HFFc6 (cell line): ENCODE data around the gene MYOCOS. TPM values are rescaled to one million over a fixed set of nuclear protein-coding genes. Genes with fewer than 3 reads are reported as not detected.
"Not testable (repeated sequence)": the region's sequence is repeated elsewhere in the genome, so short reads cannot be mapped to it uniquely, and the experiment has no call there.

Source experiments
- DNase-seq: peaks from one replicate; pipeline ENCODE4 v3.0.0-alpha.2; 2018
- H3K27ac Mint-ChIP-seq: 2 replicates; pipeline ENCODE4 v1.8.0; 2020; ENCODE audit warnings: mild to moderate bottlenecking, mixed read lengths
- H3K27me3 Mint-ChIP-seq: 2 replicates; pipeline ENCODE4 v1.8.0; 2021; ENCODE audit warnings: mild to moderate bottlenecking, moderate library complexity, mixed read lengths; ENCODE audit not compliant: insufficient read depth
- H3K36me3 Mint-ChIP-seq: 2 replicates; pipeline ENCODE4 v1.8.0; 2021; ENCODE audit warnings: low read depth, mixed read lengths
- H3K4me1 Mint-ChIP-seq: 2 replicates; pipeline ENCODE4 v1.8.0; 2020; ENCODE audit warnings: low read depth, mixed read lengths
- H3K4me3 Mint-ChIP-seq: 2 replicates; pipeline ENCODE4 v1.8.0; 2020; ENCODE audit warnings: mild to moderate bottlenecking, moderate library complexity, mixed read lengths
- H3K9me3 Mint-ChIP-seq: 2 replicates; pipeline ENCODE4 v1.8.0; 2020; ENCODE audit warnings: mild to moderate bottlenecking, mixed read lengths
- total RNA-seq, 6 experiments: library from RNA; stranded (reverse); fragmentation: NEBNext Ultra II Directional; extraction: Animal tissue kit (Norgen Biotek cat#: 25700); gene quantifications; 2 replicates in 1 of 6; 3 replicates in 5 of 6; pipeline ENCODE4 v1.2.3, GENCODE V29; 2021
- TF ChIP-seq, protein P1 (sequence below): fragments of 200-600 bp; sonication (generic); IDR thresholded peaks from 2 replicates; pipeline ENCODE4 v1.5.0; 2021; ENCODE audit warnings: antibody characterized with exemption, mild to moderate bottlenecking

MYOCOS gene
- total RNA-seq, 6 experiments from 2014 or later: not detected

DNA sequence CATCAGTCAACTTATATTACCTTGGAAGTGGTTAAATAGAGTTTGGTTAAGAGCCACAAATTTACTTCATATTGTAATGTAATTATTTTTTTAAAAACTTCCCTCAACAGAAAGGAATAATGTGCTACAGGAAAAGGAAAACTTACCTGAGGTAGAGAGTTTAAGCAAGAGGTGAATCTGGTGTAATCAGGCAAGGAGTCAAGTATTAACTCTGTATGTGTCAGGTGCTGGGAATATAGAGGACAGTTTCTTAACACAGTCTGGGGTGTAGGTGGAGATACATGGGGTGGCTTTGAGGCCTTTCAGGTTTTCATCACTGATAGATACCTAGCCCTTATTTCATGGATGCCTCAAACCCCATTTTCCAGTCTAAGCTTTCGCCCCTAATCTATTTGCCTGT is 25.9 kb upstream of the MYOCOS start:
- Mint-ChIP-seq H3K27ac (no peak overlapping the region), H3K4me3 (no peak overlapping the region), H3K27me3 (no peaks in the 10 kb centered on the region; the same call in 1 of the 2 replicates), H3K36me3 (peaks cover 32% of the 10 kb centered on the region), H3K4me1 (peaks cover 6% of the 10 kb centered on the region; the same call in 1 of the 2 replicates), H3K9me3 (no peaks in the 10 kb centered on the region)
- no peak for DNase-seq
- TF ChIP-seq, protein P1, sequence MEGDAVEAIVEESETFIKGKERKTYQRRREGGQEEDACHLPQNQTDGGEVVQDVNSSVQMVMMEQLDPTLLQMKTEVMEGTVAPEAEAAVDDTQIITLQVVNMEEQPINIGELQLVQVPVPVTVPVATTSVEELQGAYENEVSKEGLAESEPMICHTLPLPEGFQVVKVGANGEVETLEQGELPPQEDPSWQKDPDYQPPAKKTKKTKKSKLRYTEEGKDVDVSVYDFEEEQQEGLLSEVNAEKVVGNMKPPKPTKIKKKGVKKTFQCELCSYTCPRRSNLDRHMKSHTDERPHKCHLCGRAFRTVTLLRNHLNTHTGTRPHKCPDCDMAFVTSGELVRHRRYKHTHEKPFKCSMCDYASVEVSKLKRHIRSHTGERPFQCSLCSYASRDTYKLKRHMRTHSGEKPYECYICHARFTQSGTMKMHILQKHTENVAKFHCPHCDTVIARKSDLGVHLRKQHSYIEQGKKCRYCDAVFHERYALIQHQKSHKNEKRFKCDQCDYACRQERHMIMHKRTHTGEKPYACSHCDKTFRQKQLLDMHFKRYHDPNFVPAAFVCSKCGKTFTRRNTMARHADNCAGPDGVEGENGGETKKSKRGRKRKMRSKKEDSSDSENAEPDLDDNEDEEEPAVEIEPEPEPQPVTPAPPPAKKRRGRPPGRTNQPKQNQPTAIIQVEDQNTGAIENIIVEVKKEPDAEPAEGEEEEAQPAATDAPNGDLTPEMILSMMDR: no peak

DNA sequence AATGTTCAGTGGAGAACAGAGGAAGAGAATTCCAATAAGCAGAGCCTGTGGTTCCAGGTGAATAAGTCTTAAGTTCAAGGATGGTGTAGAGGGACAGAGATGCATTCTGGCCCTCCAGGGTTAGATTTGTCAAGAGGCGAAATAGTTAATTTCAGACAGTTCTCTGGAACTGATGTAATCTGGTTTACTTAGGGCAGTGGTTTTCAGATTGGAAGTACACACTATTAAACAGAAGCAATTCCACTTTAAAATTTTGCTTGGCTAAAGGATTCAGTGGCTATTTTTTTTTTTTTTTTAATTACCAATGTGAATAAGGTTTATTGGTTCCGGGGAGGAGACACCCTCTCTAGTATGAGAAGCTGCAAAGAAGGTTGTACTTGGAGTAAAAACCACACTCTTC is 25.3 kb upstream of the MYOCOS start:
- peaks cover 6% of the 10 kb centered on the region; the same call in 1 of the 2 replicates for H3K4me1 Mint-ChIP-seq
- H3K36me3 Mint-ChIP-seq: peaks cover 27% of the 10 kb centered on the region
- H3K9me3 Mint-ChIP-seq: no peaks in the 10 kb centered on the region
- DNase-seq: no peak
- H3K4me3 Mint-ChIP-seq: no peak overlapping the region
- TF ChIP-seq, protein P1: no peak
- H3K27ac Mint-ChIP-seq: no peak overlapping the region
- no peaks in the 10 kb centered on the region; the same call in 1 of the 2 replicates for H3K27me3 Mint-ChIP-seq

- Mint-ChIP-seq H3K9me3 (no peaks in the 10 kb centered on the region), H3K27me3 (no peaks in the 10 kb centered on the region; the same call in 1 of the 2 replicates), H3K4me1 (peaks cover 6% of the 10 kb centered on the region; the same call in 1 of the 2 replicates), H3K4me3 (no peak overlapping the region), H3K36me3 (peaks cover 25% of the 10 kb centered on the region), H3K27ac (no peak overlapping the region)
- DNase-seq: no peak
- TF ChIP-seq, protein P1: no peak
These were observed 24.8 kb upstream of the MYOCOS start for GRCh38 chr1:171597203-171597602.

DNA sequence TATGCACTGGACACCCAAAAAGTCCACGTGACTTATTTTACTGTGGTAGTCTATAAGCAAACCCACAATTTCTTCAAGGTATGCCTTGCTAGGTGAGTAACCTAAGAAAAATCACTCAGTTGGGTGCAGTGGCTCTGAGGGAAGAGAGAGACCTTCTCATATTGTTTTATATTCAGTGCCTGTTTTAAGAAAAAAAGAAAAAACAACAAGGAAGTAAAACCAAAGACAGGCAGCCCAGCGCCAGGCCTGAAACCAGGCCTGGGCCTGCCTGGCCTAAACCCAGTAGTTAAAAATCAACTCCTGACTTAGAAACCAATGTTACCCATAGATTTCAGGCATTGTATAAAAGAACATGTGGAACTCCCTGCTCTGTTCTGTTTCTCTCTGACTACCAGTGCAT is 21.7 kb upstream of the MYOCOS start:
- not testable (repeated sequence) for H3K9me3 Mint-ChIP-seq, H3K27ac Mint-ChIP-seq, DNase-seq, H3K4me3 Mint-ChIP-seq, H3K4me1 Mint-ChIP-seq, H3K27me3 Mint-ChIP-seq
- peaks cover 18% of the 10 kb centered on the region; the same call in 1 of the 2 replicates for H3K36me3 Mint-ChIP-seq

- Mint-ChIP-seq H3K4me3 (no peak overlapping the region), H3K9me3 (no peaks in the 10 kb centered on the region), H3K27me3 (no peaks in the 10 kb centered on the region; the same call in 1 of the 2 replicates), H3K36me3 (peaks cover 18% of the 10 kb centered on the region; the same call in 1 of the 2 replicates), H3K4me1 (no peaks in the 10 kb centered on the region), H3K27ac (no peak overlapping the region)
- DNase-seq: no peak
- TF ChIP-seq, protein P1: no peak
These were observed 21.2 kb upstream of the MYOCOS start for GRCh38 chr1:171600862-171601261.

GRCh38 chr1:171603042-171603441 is 19.0 kb upstream of the MYOCOS start:
- not testable (repeated sequence) for DNase-seq, H3K27ac Mint-ChIP-seq, H3K4me3 Mint-ChIP-seq, H3K9me3 Mint-ChIP-seq, H3K36me3 Mint-ChIP-seq, H3K4me1 Mint-ChIP-seq, H3K27me3 Mint-ChIP-seq
